Ovary (tissue), 9 donors: ENCODE measurements around the gene SPACDR. TPM values are rescaled to one million over a fixed set of nuclear protein-coding genes. Genes with fewer than 3 reads are reported as not detected.

Source experiments
- DNase-seq, 5 donors: peaks; one replicate each; pipeline ENCODE4 v3.0.0-alpha.2; 2019 to 2020
- H3K27ac ChIP-seq, 2 donors: fragments of 200-600 bp; one replicate each; pipeline versions ENCODE4 v1.5.1 to v1.8.0; 2019 to 2022
- H3K27me3 ChIP-seq: fragments of 200-600 bp; one replicate; pipeline ENCODE4 v1.8.0; 2022
- H3K36me3 ChIP-seq: fragments of 200-600 bp; sonication (generic); one replicate; pipeline ENCODE4 v1.5.1; 2019
- H3K4me1 ChIP-seq: one replicate; pipeline ENCODE4 v1.8.1; 2013; ENCODE audit warnings: mild to moderate bottlenecking, moderate library complexity; ENCODE audit not compliant: insufficient read depth
- H3K4me3 ChIP-seq: fragments of 200-600 bp; sonication (generic); one replicate; pipeline ENCODE4 v1.5.1; 2017
- H3K9me3 ChIP-seq, 2 donors: fragments of 200-600 bp in 1 of 2; sonication (generic) in 1 of 2; one replicate each; pipeline versions ENCODE4 v1.5.1 to v1.8.1; 2013 to 2019; ENCODE audit warnings: mild to moderate bottlenecking in 1 of 2, moderate library complexity in 1 of 2
- EP300 ChIP-seq: sonication (generic); formaldehyde crosslinking; IDR thresholded peaks from one replicate; pipeline ENCODE4 v1.6.1; 2017; ENCODE audit warnings: antibody characterized with exemption
- POLR2A ChIP-seq: fragments of 450-650 bp; IDR thresholded peaks from one replicate; pipeline ENCODE4 v1.6.1; 2017; ENCODE audit warnings: antibody characterized with exemption, mild to moderate bottlenecking, moderate library complexity
- WGBS, 3 donors: extraction: QIAGEN DNeasy Blood & Tissue Kit in 1 of 3; methylation state at CpG; one replicate each; pipeline versions ENCODE4 v1.1.5 to v1.1.7; 2013 to 2017; 5-methylcytosine and 5-hydroxymethylcytosine counted together
- intact Hi-C, 4 donors: fragments of 100-400 bp; cut with DNase I; formaldehyde crosslinking; loops; one replicate each; pipeline versions ENCODE4 v1.11.0 to v1.15.1; 2022 to 2023
- polyA plus RNA-seq, 2 donors: library from polyadenylated mRNA; stranded (reverse); fragments of 200-250 nt in 1 of 2; fragments of 350-450 nt in 1 of 2; fragmentation: Illumina TruSeq in 1 of 2; extraction: RNeasy Lipid Tissue Mini Kit (QIAGEN cat#74804) in 1 of 2; gene quantifications; one replicate each; pipeline ENCODE4 v1.2.3, GENCODE V29; 2013 to 2014
- total RNA-seq, 7 donors: library from RNA; depleted of rRNA in 2 of 7; stranded (reverse); fragments of >200 nt in 2 of 7; fragmentation: NEBNext Ultra II Directional in 3 of 7; extraction: Animal tissue kit (Norgen Biotek cat#: 25700) in 3 of 7; gene quantifications; one replicate each; pipeline versions ENCODE4 v1.1.0 to v1.2.4, GENCODE V29; 2016 to 2023
- TF ChIP-seq, protein P1 (sequence below), 3 donors: fragments of 450-650 bp in 2 of 3; fragments of 200-600 bp in 1 of 3; IDR thresholded peaks; one replicate each; pipeline versions ENCODE4 v1.5.1 to v1.8.0; 2016 to 2022; ENCODE audit warnings: antibody characterized with exemption in 3 of 3, mild to moderate bottlenecking in 1 of 3
- donor health status: DM: no; HTN: no; CAD: no; lungs with moderate emphysema.
- donor health status: DM: no; HTN: no; CAD: no.
- donor health status: Bipolar disorder and iron deficiency.
- donor health status: DM: yes; HTN: yes; CAD: no.
- donor health status: DM: no; HTN: no; CAD: no.
- donor health status: DM: yes; HTN: yes; CAD: no.

Gene SPACDR
- total and polyA plus RNA-seq, 9 donors: 0.25 to 3.0 (median 0.78) TPM; not detected in 1

DNA sequence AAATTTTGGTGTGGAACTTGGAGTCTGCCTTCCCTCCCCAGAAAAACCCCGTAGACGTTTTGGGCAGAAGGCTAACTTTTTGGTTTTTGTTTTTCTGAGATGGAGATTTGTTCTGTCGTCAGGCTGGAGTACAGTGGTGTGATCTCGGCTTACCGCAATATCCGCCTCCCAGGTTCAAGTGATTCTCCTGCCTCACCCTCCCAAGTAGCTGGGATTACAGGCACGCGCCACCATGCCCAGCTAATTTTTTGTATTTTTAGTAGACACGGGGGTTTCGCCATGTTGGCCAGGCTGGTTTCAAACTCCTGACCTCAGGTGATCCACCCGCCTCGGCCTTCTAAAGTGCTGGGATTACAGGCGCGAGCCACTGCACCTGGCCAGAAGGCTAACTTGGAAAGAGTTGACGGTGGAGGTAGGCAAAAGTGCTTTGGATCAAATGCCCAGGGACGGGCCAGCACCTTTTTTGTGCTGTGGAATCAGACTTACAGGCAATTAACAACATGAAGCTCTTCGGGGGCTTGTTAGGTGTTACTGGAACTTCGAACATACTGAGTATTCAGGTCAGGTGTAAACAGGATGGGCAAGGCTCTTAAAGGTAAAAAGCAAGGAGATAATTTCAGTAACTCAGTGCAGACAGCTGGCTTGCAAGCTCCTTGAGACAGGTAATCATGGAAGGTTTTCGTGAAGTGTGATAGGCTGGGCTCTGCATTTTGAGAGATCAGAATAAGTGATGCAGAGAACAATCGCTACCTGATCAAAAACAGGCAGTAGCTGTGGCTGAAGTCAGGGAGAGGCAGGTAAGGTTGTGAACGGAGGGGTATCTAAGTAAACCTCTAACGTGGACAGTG is 29.5 kb downstream of the SPACDR start:
- intact Hi-C loops: no loop called here
- TF ChIP-seq, protein P1, sequence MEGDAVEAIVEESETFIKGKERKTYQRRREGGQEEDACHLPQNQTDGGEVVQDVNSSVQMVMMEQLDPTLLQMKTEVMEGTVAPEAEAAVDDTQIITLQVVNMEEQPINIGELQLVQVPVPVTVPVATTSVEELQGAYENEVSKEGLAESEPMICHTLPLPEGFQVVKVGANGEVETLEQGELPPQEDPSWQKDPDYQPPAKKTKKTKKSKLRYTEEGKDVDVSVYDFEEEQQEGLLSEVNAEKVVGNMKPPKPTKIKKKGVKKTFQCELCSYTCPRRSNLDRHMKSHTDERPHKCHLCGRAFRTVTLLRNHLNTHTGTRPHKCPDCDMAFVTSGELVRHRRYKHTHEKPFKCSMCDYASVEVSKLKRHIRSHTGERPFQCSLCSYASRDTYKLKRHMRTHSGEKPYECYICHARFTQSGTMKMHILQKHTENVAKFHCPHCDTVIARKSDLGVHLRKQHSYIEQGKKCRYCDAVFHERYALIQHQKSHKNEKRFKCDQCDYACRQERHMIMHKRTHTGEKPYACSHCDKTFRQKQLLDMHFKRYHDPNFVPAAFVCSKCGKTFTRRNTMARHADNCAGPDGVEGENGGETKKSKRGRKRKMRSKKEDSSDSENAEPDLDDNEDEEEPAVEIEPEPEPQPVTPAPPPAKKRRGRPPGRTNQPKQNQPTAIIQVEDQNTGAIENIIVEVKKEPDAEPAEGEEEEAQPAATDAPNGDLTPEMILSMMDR (IDR thresholded peaks at IDR 0.05): no peak
- TF ChIP-seq POLR2A (no peak), EP300 (no peak)
- Histone ChIP-seq H3K9me3 (no peaks in the 10 kb centered on the region), H3K36me3 (no peaks in the 10 kb centered on the region), H3K27me3 (no peaks in the 10 kb centered on the region), H3K27ac (no peak overlapping the region), H3K4me3 (no peak overlapping the region), H3K4me1 (peaks cover 23% of the 10 kb centered on the region)
- 79 to 84% (median 80%) methylated on average over 22 of the region's 22 CpGs for WGBS, 3 donors
- peak in 1 of 5 donors; percentile 16 for DNase-seq

DNA sequence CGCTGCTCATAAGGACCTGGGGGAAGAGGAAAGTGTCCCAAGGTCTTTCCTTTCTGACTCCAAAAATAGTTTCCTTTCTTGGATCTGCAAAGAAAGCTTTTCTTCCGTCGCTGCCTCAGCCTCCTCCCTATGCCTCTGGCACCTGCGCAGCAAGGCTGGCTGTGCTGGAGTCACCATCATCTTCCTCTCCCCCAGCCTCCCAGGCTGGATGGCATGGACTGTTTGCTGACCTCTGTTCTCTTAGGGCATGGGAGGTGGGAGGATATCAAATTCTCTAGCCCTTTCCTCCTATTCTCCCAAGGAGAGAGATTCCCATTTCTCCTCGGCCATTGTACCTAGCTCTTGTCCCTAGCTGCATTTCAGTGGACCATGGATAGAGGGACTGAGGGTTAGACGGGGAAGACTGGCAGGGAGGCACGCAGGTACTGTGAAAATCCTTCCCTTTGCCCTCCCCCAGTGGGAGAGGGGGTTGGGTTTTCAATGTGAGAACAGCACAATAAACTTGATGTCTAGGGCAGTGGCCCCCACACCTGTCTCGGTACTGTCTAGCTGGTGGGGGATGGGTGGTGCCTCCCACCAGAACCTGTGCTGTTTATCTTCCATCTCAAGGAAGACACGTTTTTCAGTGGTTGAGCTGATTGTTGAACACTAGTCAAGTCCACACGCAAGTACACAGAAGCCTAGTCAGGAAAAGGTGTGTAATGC is 30.3 kb downstream of the SPACDR start:
- H3K9me3 ChIP-seq: no peaks in the 10 kb centered on the region
- DNase-seq: no peak
- no peaks in the 10 kb centered on the region for H3K27me3 ChIP-seq
- no peaks in the 10 kb centered on the region for H3K36me3 ChIP-seq
- WGBS, 3 donors: 67 to 75% (median 75%) methylated on average over 10 of the region's 10 CpGs
- H3K4me3 ChIP-seq: no peak overlapping the region
- intact Hi-C loops: no loop called here
- H3K27ac ChIP-seq: no peak overlapping the region
- TF ChIP-seq POLR2A: no peak
- TF ChIP-seq EP300: no peak
- TF ChIP-seq, protein P1 (IDR thresholded peaks at IDR 0.05): no peak
- H3K4me1 ChIP-seq: peaks cover 23% of the 10 kb centered on the region

DNA sequence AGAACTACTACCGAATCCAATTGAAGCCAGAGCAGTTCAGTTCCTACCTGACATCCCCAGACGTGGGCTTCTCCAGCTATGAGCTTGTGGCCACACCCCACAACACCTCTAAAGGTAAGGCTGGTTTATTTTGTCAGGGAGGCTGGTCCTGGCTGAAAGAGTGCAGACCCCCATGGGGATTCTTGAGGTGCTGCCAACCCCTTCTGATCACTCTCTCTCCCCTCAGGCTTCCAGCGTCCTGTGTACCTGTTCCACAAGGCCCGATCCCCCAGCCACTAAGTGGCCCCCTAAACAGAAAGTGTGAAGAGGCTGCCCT is 30.8 kb downstream of the SPACDR start:
- TF ChIP-seq EP300: no peak
- no peak for TF ChIP-seq POLR2A
- TF ChIP-seq, protein P1 (IDR thresholded peaks at IDR 0.05): no peak
- H3K4me1 ChIP-seq: peaks cover 23% of the 10 kb centered on the region
- intact Hi-C loops: no loop called here
- no peak overlapping the region for H3K27ac ChIP-seq
- 59 to 70% (median 69%) methylated on average over 4 of the region's 4 CpGs for WGBS, 3 donors
- H3K4me3 ChIP-seq: no peak overlapping the region
- H3K36me3 ChIP-seq: no peaks in the 10 kb centered on the region
- H3K9me3 ChIP-seq: no peaks in the 10 kb centered on the region
- DNase-seq: no peak
- no peaks in the 10 kb centered on the region for H3K27me3 ChIP-seq

DNA sequence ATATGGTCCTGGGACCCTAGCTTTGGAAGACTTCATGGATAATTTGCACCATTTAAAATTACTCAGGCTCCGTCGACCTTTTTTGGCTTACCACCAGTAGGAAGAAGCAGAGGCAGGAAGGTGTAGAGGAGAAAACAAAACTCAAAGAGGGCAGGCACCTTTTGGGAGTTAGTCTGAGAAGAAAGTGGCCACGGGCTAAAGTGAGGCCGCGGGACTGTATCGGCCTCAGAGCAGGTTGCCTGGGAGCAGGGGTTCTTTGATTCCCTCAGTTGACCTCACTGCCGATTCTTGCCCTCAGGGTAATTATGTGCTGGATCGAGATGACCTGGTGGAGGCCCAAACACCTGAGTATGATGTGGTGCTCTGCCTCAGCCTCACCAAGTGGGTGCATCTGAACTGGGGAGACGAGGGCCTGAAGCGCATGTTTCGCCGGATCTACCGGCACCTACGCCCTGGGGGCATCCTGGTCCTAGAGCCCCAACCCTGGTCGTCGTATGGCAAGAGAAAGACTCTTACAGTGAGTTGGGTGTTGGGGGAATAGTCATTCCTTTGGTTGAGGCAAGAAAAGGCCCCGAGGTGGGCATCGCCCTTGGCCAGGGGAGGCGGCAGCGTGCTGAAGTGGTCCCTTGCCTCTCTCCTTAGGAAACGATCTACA is 31.3 kb downstream of the SPACDR start:
- 83 to 86% (median 84%) methylated on average over 21 of the region's 21 CpGs for WGBS, 3 donors
- TF ChIP-seq EP300 (no peak), POLR2A (no peak)
- TF ChIP-seq, protein P1 (IDR thresholded peaks at IDR 0.05): no peak

More for the DNA sequence above, 31.3 kb downstream of the SPACDR start:
- Histone ChIP-seq H3K4me1 (peaks cover 23% of the 10 kb centered on the region), H3K27me3 (no peaks in the 10 kb centered on the region), H3K9me3 (no peaks in the 10 kb centered on the region), H3K4me3 (no peak overlapping the region), H3K36me3 (no peaks in the 10 kb centered on the region), H3K27ac (no peak overlapping the region)
- no peak for DNase-seq
- intact Hi-C loops: no loop called here
